NOMO-1 (cell line): Measurements from ENCODE around the gene TSPAN1.

Experiments
- DNase-seq, 2 experiments: peaks; one replicate each; lab custom pipeline; 2025; ENCODE audit not compliant: unreplicated experiment in 2 of 2; lab: John Stamatoyannopoulos, UW

The TSPAN1 gene

GRCh38 chr1:46159516-46159915 is 15.4 kb upstream of the TSPAN1 start:
- no peak for DNase-seq

- no peak for DNase-seq
These were observed 14.7 kb upstream of the TSPAN1 start for GRCh38 chr1:46160212-46160611.

- peak; percentile 13 to 22 for DNase-seq
These were observed 8.1 kb upstream of the TSPAN1 start for GRCh38 chr1:46166521-46167462.

GRCh38 chr1:46168477-46168876 is 6.4 kb upstream of the TSPAN1 start:
- no peak for DNase-seq

- DNase-seq, result no peak
These were observed 5.0 kb upstream of the TSPAN1 start for GRCh38 chr1:46169811-46170454.

- DNase-seq, result no peak
These were observed 3.5 kb upstream of the TSPAN1 start for GRCh38 chr1:46171351-46171750.

- no peak for DNase-seq
These were observed 3.0 kb upstream of the TSPAN1 start for GRCh38 chr1:46171871-46172270.

- DNase-seq, result no peak
These were observed 2.6 kb upstream of the TSPAN1 start for GRCh38 chr1:46172321-46172720.

- DNase-seq, result peak; percentile 16 to 55
These were observed 1.5 kb upstream of the TSPAN1 start for GRCh38 chr1:46173361-46173856.

GRCh38 chr1:46175243-46175642 is 356 bp downstream of the TSPAN1 start:
- DNase-seq, result no peak

- DNase-seq, result no peak
These were observed 1.5 kb downstream of the TSPAN1 start, which contains the start of gene P3R3URF for GRCh38 chr1:46176211-46176865. Gene P3R3URF, minus strand, starts transcription at chr1:46176488. Its CDS starts 17 bp downstream, at chr1:46176471.

GRCh38 chr1:46179138-46180081 is 4.5 kb downstream of the TSPAN1 start:
- DNase-seq, result peak; percentile 28 to 74

GRCh38 chr1:46180082-46180616 is 5.3 kb downstream of the TSPAN1 start:
- DNase-seq, result peak; percentile 15 to 21

- no peak for DNase-seq
These were observed 6.7 kb downstream of the TSPAN1 start for GRCh38 chr1:46181343-46182260.

GRCh38 chr1:46183079-46183847 is 8.4 kb downstream of the TSPAN1 start:
- DNase-seq, result peak; percentile 19 to 32

GRCh38 chr1:46183926-46184557 is 9.2 kb downstream of the TSPAN1 start:
- peak in 1 of 2 experiments; percentile 31 for DNase-seq

- no peak for DNase-seq
These were observed 10.2 kb downstream of the TSPAN1 start for GRCh38 chr1:46184920-46185658.
